GM12872 (cell line): ENCODE data around the gene MARVELD1.

ENCODE experiments used
- TF ChIP-seq, protein P1 (sequence below): IDR thresholded peaks from 3 replicates; pipeline ENCODE4 v1.5.1; 2011; ENCODE audit warnings: low read depth, mild to moderate bottlenecking, low read length, moderate library complexity; ENCODE audit not compliant: insufficient read depth

The MARVELD1 gene

DNA sequence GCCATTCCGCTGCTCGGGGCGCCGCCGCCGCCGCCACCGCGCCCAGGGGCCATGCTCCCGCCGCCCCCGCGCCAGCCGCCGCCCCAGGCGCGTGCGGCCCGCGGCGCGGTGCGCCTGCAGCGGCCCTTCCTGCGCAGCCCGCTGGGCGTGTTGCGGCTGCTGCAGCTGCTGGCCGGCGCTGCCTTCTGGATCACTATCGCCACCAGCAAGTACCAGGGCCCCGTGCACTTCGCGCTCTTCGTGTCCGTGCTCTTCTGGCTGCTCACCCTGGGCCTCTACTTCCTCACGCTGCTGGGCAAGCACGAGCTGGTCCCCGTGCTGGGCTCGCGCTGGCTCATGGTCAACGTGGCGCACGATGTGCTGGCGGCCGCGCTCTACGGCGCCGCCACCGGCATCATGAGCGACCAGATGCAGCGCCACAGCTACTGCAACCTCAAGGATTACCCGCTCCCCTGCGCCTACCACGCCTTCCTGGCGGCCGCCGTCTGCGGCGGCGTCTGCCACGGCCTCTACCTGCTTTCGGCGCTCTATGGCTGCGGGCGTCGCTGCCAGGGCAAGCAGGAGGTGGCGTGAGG, 383 bp downstream of the MARVELD1 start:
- TF ChIP-seq, protein P1, sequence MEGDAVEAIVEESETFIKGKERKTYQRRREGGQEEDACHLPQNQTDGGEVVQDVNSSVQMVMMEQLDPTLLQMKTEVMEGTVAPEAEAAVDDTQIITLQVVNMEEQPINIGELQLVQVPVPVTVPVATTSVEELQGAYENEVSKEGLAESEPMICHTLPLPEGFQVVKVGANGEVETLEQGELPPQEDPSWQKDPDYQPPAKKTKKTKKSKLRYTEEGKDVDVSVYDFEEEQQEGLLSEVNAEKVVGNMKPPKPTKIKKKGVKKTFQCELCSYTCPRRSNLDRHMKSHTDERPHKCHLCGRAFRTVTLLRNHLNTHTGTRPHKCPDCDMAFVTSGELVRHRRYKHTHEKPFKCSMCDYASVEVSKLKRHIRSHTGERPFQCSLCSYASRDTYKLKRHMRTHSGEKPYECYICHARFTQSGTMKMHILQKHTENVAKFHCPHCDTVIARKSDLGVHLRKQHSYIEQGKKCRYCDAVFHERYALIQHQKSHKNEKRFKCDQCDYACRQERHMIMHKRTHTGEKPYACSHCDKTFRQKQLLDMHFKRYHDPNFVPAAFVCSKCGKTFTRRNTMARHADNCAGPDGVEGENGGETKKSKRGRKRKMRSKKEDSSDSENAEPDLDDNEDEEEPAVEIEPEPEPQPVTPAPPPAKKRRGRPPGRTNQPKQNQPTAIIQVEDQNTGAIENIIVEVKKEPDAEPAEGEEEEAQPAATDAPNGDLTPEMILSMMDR = peak; percentile 45; the same call in 2 of the 3 replicates

DNA sequence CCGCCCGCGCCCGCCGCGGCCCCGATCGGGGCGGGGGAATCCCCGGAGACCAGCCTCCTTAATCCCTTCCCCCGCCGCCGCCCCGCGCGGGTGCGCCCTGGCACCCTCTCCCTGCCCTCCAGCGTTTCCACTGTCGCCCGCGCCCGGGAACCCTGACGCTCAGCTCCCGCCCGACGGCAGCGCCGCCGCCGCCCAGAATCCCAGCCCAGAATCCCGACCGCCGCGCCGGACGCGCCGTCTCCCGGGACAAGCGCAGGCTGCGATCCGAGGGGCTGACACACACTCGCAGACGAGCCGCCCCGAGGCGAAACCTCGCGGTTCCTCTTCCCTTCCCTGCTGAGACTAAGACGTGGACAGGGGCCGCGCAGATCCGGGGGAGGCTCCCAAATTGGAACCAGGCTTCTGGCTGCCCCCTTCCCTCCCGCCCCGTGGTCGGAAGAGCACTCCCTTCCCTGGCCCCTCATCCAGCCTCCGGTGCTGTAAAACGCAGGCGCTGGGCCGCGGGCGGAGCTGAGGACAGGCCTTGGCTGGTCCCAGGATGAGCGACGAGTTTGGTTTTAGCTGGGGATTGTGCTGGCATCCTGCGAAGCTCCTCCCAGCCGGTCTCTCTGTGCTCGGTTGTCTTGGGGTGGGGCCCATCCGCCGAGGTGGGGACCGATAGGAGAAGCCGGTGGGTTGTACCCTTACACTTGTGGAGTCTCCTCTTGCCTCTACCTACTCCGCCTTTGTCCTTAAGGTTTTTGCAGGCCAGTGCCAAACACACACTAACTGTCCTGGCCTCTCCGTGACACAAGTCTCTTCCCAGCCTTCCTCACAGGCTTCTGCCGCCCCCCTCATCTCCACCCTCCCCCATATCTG, 1.1 kb downstream of the MARVELD1 start:
- TF ChIP-seq, protein P1 = no peak

DNA sequence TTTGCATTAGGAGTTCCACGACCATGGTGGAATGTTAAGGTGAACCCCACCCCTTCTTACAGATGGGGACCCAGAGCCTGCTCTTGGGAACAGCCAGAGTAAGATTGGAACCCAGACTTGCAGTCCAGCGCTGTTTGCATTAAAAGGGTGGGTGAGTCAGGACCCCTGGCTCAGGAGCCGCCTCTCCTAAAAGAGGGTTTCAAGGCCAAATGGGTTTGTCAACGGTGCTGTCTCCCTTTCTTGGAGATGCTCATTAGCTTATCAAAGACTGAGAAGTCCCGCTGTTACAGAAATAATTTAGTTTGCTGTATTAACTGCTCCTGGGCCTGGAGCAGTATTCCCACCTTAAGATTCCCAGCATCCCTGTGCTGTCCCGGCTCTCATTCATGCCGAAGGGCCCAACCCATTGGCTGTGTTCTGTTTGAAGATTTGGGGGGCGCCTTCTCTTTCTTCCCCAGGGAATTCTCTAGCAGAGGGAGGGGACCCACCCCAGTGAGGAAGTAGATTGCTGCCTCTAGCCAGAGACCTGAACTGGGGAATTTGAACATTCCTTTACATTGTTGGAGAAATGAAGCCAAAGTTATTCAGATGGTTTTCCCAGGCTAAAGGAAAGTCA, 1.8 kb downstream of the MARVELD1 start:
- TF ChIP-seq, protein P1 = no peak

DNA sequence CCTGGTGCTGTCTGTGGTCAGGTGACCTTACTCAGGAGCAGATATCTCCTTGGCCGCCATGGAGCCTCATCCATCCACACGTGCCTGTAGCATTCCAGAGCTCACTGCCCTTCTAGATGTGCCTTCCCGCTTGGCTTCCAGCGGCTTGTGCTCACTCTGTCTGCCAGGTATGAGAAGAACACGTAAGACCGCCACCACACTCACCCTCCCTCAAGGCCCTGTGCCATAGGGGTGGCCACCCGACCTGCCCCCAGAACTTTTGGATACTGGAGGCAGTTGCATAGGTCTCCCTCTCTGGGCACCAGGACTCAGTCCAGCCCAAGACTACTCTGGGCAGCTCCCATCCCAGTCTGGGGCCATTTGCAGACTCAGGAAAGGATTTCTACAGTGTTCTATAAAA, 4.1 kb downstream of the MARVELD1 start:
- TF ChIP-seq, protein P1 = no peak

DNA sequence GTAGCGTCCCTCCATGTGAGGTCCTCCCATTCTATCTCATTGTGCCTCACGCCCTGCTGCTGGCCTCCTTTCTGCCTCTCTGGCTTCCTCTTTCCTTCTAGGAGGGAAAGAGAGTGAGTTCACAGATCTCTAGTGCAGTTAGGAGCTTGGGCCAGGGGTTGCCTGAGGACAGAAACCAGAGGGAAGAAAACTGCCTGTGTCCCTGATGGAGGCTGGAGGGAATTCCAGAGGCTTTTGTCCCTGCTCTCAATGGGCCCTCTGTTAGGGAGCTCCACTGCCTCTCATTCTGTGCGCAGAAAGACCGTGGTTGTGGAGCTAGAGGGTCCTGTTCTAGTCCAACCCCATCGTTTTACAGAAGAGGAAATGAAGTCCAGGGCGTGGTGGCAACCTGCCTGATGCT, 4.6 kb downstream of the MARVELD1 start:
- TF ChIP-seq, protein P1 = no peak

DNA sequence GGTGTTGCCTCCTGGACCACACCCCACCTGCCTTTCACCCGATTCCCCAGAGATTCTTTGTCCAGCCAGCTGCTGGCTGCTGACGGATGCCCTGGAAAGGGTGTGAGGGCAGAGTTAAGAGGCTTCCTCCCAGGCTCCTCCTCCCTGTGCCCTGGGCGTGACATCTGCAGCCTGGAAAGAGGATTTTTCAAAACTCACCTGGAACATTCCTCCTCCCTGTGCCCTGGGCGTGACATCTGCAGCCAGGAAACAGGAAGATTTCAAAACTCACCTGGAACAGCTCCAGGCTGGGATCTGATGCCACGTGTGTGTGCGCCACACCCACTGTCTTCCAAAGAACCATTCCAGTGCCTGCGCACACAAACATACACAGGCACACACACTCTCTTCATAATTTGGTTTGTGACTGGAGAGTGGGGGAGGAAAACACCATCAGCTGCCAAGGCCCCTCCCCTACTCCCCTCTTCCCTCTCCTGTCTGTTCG, 5.2 kb downstream of the MARVELD1 start:
- TF ChIP-seq, protein P1 = no peak

DNA sequence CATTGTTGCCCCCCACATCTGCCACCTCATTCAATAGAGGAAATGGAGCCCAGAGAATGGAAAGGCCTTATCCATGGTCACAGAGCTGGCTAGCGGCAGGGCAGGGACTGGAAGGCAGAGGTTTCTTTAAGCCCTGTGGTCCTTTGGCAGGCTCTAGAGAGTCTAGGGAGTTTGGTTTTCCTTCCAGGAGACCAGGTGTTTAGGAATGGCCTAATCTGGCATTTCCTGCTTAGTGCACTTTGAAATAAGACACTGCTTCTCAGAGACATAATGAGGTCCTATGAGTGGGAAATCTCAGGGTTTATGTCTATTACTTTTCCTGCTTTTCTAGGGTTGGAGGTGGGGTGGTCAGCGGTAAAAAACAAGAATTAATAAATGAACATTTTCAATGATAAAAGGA, 6.1 kb downstream of the MARVELD1 start:
- TF ChIP-seq, protein P1 = no peak
